ENCODE measurements around the gene LRP1B. TPM values are rescaled to one million over a fixed set of nuclear protein-coding genes. Genes with fewer than 3 reads are reported as not detected.

The LRP1B gene
- total and polyA plus RNA-seq, 2 donors (not counting 1 experiment from before 2014, with no cell fraction given) = not detected

DNA sequence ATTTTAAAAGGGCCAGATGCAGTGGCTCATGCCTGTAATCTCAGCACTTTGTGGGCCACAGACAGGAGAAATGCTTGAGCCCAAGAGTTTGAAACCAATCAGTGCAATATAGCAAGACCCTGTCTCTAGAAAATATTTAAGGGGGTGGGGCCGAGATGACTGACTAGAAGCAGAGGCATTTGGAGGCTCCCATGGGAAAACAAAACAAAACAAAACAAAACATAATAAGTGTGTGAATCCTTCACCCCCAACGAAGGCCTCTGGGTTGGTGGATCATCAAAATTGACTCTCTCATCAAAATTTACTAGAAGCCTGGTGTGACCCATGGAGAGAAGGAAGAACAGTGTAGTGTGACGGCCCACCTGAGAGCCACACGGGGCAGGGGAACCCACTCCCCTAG, 560.9 kb downstream of the LRP1B start:
- Histone ChIP-seq H3K4me1 (ENCODE audit: control insufficient read depth in 2 of 2, insufficient read depth in 2 of 2, low read length in 2 of 2) (no peaks in the 10 kb centered on the region), H2AFZ (ENCODE audit: insufficient read depth, low read depth, low read length, poor library complexity, severe bottlenecking) (no peak overlapping the region), H4K20me1 (ENCODE audit: control insufficient read depth, insufficient read depth, low read length, poor library complexity, severe bottlenecking) (no peaks in the 10 kb centered on the region), H3K27me3 (replicated peaks in 1 of 4; ENCODE audit: control extremely low read depth in 1 of 4, control insufficient read depth in 3 of 4, insufficient read depth in 4 of 4, low read length in 3 of 4) (no peaks in the 10 kb centered on the region), H3K4me2 (replicated peaks; ENCODE audit: low read depth, low read length, poor library complexity, severe bottlenecking) (no peak overlapping the region), H3K27ac (ENCODE audit: low read length in 2 of 2) (no peak overlapping the region), H3K79me2 (ENCODE audit: control insufficient read depth, insufficient read depth, low read length) (no peaks in the 10 kb centered on the region), H3K36me3 (replicated peaks in 1 of 2; ENCODE audit: control extremely low read depth in 1 of 2, control insufficient read depth in 1 of 2, extremely low read depth in 1 of 2, insufficient read depth in 2 of 2, low read length in 1 of 2) (no peaks in the 10 kb centered on the region), H3K9me3 (ENCODE audit: control extremely low read depth in 1 of 3, control insufficient read depth in 2 of 3, insufficient read depth in 1 of 3, low read length in 2 of 3) (peaks cover 0 to 8% (median 0%) of the 10 kb centered on the region in 3 donors), H3K4me3 (ENCODE audit: control extremely low read depth in 1 of 5, extremely low read depth in 1 of 5, insufficient read depth in 1 of 5, low read depth in 2 of 5, low read length in 4 of 5) (no peak overlapping the region), H3K9ac (ENCODE audit: low read length) (no peak overlapping the region)
- intact Hi-C loops (cut with micrococcal nuclease) = no loop called here
- no peak overlapping the region for H3K27ac Mint-ChIP-seq
- no peaks in the 10 kb centered on the region for H3K27me3 Mint-ChIP-seq
- H3K4me1 Mint-ChIP-seq = no peaks in the 10 kb centered on the region
- no CpG with 5 or more reads among the region's 4 CpGs for WGBS (ENCODE audit: insufficient coverage)
- no peak overlapping the region for H3K4me3 Mint-ChIP-seq
- DNase-seq = no peak
- no peaks in the 10 kb centered on the region for H3K9me3 Mint-ChIP-seq (ENCODE audit: insufficient read depth)
- POLR2A ChIA-PET = no interaction called here
- CTCF ChIA-PET = no interaction called here
- ATAC-seq (ENCODE audit: low read depth) = no peak
- TF ChIP-seq CTCF (IDR thresholded peaks at IDR 0.05) = no peak

DNA sequence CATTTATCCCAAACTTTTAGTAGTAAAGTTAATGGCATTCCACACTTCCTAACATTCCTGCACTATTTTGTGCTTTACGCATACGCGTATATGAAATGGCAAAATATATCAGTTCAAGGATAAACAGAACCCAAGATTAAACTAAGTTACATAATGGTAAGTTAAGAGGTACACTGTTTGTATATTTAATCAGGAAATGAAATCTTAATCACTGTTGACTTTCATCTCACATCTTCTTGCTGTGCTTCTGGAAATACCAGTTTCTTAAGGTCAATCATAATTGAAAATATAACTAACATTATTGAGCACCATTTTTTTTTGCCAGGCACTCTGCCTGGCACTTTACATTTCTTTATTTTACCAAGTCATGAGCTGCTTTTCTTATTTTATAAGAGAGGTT, 565.2 kb downstream of the LRP1B start:
- Mint-ChIP-seq H3K4me3 (no peak overlapping the region), H3K27ac (no peak overlapping the region), H3K27me3 (no peaks in the 10 kb centered on the region), H3K9me3 (ENCODE audit: insufficient read depth) (no peaks in the 10 kb centered on the region), H3K4me1 (no peaks in the 10 kb centered on the region)
- no peak overlapping the region for H2AFZ ChIP-seq (ENCODE audit: insufficient read depth, low read depth, low read length, poor library complexity, severe bottlenecking)
- POLR2A ChIA-PET = no interaction called here
- H3K4me2 ChIP-seq (replicated peaks; ENCODE audit: low read depth, low read length, poor library complexity, severe bottlenecking) = no peak overlapping the region
- no peaks in the 10 kb centered on the region for H4K20me1 ChIP-seq (ENCODE audit: control insufficient read depth, insufficient read depth, low read length, poor library complexity, severe bottlenecking)
- no peaks in the 10 kb centered on the region for H3K79me2 ChIP-seq (ENCODE audit: control insufficient read depth, insufficient read depth, low read length)
- TF ChIP-seq CTCF (IDR thresholded peaks at IDR 0.05) = no peak
- no peak for TF ChIP-seq EZH2 (IDR thresholded peaks at IDR 0.05; ENCODE audit: borderline replicate concordance, insufficient read depth, low read depth, low read length, poor library complexity, severe bottlenecking)
- DNase-seq = no peak
- no peaks in the 10 kb centered on the region for H3K4me1 ChIP-seq (ENCODE audit: control insufficient read depth in 2 of 2, insufficient read depth in 2 of 2, low read length in 2 of 2)
- intact Hi-C loops (cut with micrococcal nuclease) = no loop called here
- no peaks in the 10 kb centered on the region for H3K27me3 ChIP-seq (replicated peaks in 1 of 4; ENCODE audit: control extremely low read depth in 1 of 4, control insufficient read depth in 3 of 4, insufficient read depth in 4 of 4, low read length in 3 of 4)
- H3K36me3 ChIP-seq (replicated peaks in 1 of 2; ENCODE audit: control extremely low read depth in 1 of 2, control insufficient read depth in 1 of 2, extremely low read depth in 1 of 2, insufficient read depth in 2 of 2, low read length in 1 of 2) = no peaks in the 10 kb centered on the region
- ATAC-seq (ENCODE audit: low read depth) = no peak
- no peak overlapping the region for H3K27ac ChIP-seq (ENCODE audit: low read length in 2 of 2)
- no peak overlapping the region for H3K9ac ChIP-seq (ENCODE audit: low read length)
- no CpG with 5 or more reads among the region's 3 CpGs for WGBS (ENCODE audit: insufficient coverage)
- peaks cover 0 to 5% (median 0%) of the 10 kb centered on the region in 3 donors for H3K9me3 ChIP-seq (ENCODE audit: control extremely low read depth in 1 of 3, control insufficient read depth in 2 of 3, insufficient read depth in 1 of 3, low read length in 2 of 3)
- CTCF ChIA-PET = no interaction called here
- no peak overlapping the region for H3K4me3 ChIP-seq (ENCODE audit: control extremely low read depth in 1 of 5, extremely low read depth in 1 of 5, insufficient read depth in 1 of 5, low read depth in 2 of 5, low read length in 4 of 5)
